HUES48 (cell line): ENCODE results near the gene DHX36.

Experiments
- H3K27ac ChIP-seq: one replicate; pipeline ENCODE4 v1.7.0; 2013; ENCODE audit warnings: low read depth, low read length, inconsistent platforms
- H3K27me3 ChIP-seq: 2 replicates; pipeline ENCODE4 v1.6.1; 2013; ENCODE audit warnings: mild to moderate bottlenecking, low read length; ENCODE audit not compliant: control insufficient read depth, insufficient read depth
- H3K36me3 ChIP-seq: 2 replicates; pipeline ENCODE4 v1.6.1; 2013; ENCODE audit warnings: low read length; ENCODE audit not compliant: control insufficient read depth, insufficient read depth
- H3K4me1 ChIP-seq: 2 replicates; pipeline ENCODE4 v1.6.1; 2013; ENCODE audit warnings: mild to moderate bottlenecking, low read length; ENCODE audit not compliant: control insufficient read depth, insufficient read depth
- H3K4me3 ChIP-seq: 2 replicates; pipeline ENCODE4 v1.5.1; 2013; ENCODE audit warnings: mild to moderate bottlenecking, low read depth, low read length
- H3K9ac ChIP-seq: 2 replicates; pipeline ENCODE4 v1.6.1; 2013; ENCODE audit warnings: mild to moderate bottlenecking, low read depth, low read length, moderate library complexity
- H3K9me3 ChIP-seq: 2 replicates; pipeline ENCODE4 v1.6.1; 2013; ENCODE audit warnings: low read length; ENCODE audit not compliant: control insufficient read depth, insufficient read depth

Gene DHX36

DNA sequence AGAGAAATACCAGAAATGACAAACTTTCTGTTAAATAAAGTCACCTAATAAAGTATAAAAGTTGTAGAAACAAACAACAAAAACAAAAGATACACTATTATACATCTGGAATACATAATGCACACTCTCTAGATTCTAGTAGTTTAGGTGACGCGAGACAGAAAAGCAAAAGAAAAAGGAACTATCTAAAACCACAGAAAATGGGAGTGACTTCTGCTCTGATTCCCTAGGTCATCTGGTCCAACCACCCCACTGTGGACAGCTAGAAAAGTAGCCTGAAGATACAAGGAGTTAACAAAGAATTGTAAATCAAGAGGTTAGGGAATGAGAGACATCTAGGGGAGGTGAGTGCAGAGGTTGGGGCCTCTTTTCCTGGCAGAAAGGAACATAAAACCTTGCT is 39.1 kb downstream of the DHX36 start:
- H3K27me3 ChIP-seq = no peaks in the 10 kb centered on the region
- no peaks in the 10 kb centered on the region for H3K9me3 ChIP-seq
- H3K36me3 ChIP-seq = peaks cover 100% of the 10 kb centered on the region
- no peaks in the 10 kb centered on the region for H3K4me1 ChIP-seq
- H3K27ac ChIP-seq = no peak overlapping the region
- no peak overlapping the region for H3K9ac ChIP-seq
- no peak overlapping the region for H3K4me3 ChIP-seq

DNA sequence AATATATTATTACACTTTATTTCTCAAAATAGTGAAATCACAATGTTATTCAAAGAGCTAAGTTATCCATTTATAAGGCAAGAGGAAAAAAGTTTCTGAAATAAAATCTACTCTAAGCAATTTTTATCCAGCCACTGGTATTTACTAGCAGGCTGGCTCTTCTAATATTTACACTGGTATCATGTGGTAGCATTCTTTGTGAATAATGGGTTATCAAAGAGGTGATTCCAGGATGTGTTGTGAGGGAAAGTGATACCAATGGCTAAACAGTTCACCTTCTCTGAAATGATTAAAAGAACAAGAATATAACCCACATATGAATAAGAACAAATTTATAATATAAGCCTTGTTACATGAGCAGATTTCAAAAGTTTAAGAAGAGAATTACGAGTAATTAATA is 44.1 kb downstream of the DHX36 start:
- Histone ChIP-seq H3K27me3 (no peaks in the 10 kb centered on the region), H3K4me3 (no peak overlapping the region), H3K9me3 (no peaks in the 10 kb centered on the region), H3K36me3 (peaks cover 100% of the 10 kb centered on the region), H3K4me1 (no peaks in the 10 kb centered on the region), H3K27ac (no peak overlapping the region), H3K9ac (no peak overlapping the region)

DNA sequence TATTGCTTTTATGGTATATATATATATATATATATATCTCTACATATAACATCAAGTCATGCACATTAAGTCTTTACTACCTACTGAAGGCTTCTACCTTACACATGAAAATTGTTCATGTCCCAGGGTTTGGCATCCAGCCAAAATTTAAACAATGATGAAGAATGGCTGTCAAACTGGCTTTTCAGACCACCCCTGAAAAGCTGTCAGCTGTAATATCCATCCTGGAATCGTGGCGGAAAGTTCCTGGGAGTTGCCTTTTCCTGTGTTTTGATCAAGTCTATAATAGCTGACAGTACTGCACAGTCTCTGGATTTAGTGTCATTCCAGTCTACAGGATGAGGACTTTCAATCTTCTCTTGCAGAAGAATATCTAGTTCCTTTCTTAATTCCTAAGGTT is 48.3 kb downstream of the DHX36 start:
- Histone ChIP-seq H3K27ac (no peak overlapping the region), H3K36me3 (peaks cover 98% of the 10 kb centered on the region), H3K9ac (no peak overlapping the region), H3K4me1 (no peaks in the 10 kb centered on the region), H3K4me3 (no peak overlapping the region), H3K9me3 (no peaks in the 10 kb centered on the region), H3K27me3 (no peaks in the 10 kb centered on the region)

DNA sequence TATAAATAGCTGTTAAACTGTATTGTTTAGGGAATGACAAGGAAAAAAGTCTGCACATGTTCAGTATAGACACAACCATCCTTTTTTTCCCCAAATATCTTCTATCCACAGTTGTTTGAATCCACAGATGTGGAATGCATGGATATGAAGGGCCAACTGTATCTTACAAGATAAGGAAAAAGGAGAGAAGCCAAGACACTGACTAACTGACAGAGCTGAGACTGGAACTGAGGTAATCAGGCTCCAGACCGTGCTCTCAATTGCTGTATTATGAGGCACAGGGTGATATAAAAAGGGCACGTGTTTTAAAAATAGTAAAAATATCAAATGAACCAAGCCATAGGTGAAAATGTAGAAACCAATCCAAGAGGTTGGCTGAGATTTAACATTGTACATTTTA is 49.0 kb downstream of the DHX36 start:
- Histone ChIP-seq H3K27ac (no peak overlapping the region), H3K36me3 (peaks cover 97% of the 10 kb centered on the region), H3K9ac (no peak overlapping the region), H3K4me1 (no peaks in the 10 kb centered on the region), H3K27me3 (no peaks in the 10 kb centered on the region), H3K9me3 (no peaks in the 10 kb centered on the region), H3K4me3 (no peak overlapping the region)

DNA sequence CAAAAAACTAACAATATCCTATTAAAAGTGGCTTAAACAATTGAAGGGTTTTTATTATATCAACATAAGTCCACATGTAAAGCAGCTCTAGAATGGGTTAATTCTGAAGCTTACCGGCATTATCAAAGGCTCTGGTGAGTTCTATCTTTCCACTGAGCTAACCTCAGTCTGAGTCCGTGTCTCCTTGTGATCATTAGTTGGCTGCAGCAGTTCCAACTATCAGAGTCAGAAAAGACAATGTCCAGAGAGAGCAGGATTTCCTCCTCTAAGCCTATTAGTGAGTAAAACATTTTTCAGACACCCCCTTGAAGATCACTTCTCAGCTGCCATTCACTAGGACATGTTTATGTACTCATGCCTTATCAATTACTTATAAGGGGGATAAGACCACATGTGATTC is 49.9 kb downstream of the DHX36 start:
- H3K9ac ChIP-seq = no peak overlapping the region
- H3K4me3 ChIP-seq = no peak overlapping the region
- H3K36me3 ChIP-seq = peaks cover 97% of the 10 kb centered on the region
- H3K9me3 ChIP-seq = 0 out of 2 replicates have a peak, but pooled peaks cover under 1% of the 10 kb centered on the region
- no peaks in the 10 kb centered on the region for H3K27me3 ChIP-seq
- no peak overlapping the region for H3K27ac ChIP-seq
- H3K4me1 ChIP-seq = no peaks in the 10 kb centered on the region

DNA sequence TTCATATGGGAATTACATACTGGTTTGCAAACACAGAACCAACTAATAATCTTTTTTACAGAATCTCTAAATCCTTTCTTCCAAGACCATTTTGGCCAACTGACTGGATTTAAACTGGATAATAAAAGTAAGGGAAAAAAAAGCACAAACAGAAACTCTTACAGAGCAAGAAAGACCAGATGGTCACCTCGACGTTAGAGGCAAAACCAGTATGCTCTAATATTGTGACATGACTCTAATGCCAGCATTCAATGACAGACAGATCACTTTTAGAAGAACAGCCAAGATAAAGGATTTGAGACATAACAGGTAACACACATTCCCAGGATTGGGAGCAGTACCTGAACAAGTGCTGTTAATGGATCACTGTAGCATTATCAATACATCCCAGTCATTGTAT is 50.9 kb downstream of the DHX36 start:
- H3K4me1 ChIP-seq = no peaks in the 10 kb centered on the region
- no peak overlapping the region for H3K4me3 ChIP-seq
- H3K27me3 ChIP-seq = no peaks in the 10 kb centered on the region
- no peak overlapping the region for H3K27ac ChIP-seq
- H3K36me3 ChIP-seq = peaks cover 92% of the 10 kb centered on the region
- 0 out of 2 replicates have a peak, but pooled peaks cover 3% of the 10 kb centered on the region for H3K9me3 ChIP-seq
- no peak overlapping the region for H3K9ac ChIP-seq

DNA sequence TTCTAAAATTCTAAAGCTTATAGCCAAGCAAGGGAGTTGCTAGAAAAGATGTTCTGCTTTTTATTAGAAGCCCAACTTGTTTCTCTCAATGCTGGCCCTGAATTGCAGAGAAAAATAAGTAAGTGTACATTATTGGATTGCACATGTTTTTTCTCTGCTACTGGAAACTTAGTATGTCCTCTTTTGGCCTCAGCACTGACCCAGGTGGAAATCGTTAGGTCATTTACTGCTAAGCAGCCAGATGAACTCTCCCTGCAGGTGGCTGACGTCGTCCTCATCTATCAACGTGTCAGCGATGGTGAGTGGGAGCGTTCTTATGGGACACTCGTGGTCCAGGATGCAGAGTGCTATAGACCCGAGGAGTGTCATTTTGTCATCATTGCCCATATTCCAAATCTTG is 69.8 kb downstream of the DHX36 start:
- H3K36me3 ChIP-seq = peaks cover 62% of the 10 kb centered on the region
- H3K4me1 ChIP-seq = peaks cover 5% of the 10 kb centered on the region; the same call in 1 of the 2 replicates
- H3K27ac ChIP-seq = no peak overlapping the region
- H3K9ac ChIP-seq = no peak overlapping the region
- no peak overlapping the region for H3K4me3 ChIP-seq
- H3K9me3 ChIP-seq = no peaks in the 10 kb centered on the region
- no peaks in the 10 kb centered on the region for H3K27me3 ChIP-seq

DNA sequence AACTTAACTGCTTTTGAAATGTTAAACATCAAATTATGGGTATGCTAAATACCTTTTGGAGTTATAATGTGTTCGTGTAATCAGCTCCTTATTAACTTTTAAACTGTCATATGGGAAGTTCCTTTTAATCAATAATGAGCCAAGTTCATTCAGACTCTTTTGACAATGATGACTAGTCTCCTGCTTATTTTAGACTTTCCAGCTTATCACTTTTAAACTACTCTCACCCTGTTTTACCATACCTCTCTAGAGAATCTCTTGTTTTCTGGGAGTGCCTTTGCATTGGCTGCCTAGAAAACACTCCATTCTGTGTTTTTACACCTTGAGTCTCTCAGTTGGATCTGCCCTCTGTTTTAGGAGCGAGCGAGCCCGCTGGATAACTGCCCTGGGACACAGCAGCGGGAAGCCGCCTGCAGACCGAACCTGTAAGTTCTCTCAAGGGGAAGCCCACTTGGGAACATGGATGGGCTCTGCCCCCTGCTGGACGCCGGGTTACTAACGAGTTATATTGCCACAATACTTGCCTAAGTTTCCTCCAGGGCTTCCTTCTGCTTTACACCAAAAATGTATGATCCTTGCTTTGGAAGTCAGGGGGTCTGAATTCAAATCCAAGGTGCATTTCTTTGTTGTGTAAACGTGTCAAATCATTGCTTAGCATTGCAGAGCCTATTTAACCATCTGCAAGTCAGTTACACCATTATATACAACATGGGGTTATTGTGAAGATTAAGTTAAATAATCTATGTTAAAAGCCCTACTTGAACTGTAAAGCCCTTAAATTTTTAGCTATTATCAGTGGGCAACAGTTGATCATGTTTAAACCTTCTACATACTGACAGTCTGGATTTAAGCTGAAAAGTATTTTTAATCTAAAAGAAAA is 71.3 kb downstream of the DHX36 start:
- Histone ChIP-seq H3K36me3 (peaks cover 47% of the 10 kb centered on the region), H3K9me3 (no peaks in the 10 kb centered on the region), H3K27me3 (no peaks in the 10 kb centered on the region), H3K4me3 (no peak overlapping the region), H3K9ac (no peak overlapping the region), H3K27ac (no peak overlapping the region), H3K4me1 (peaks cover 8% of the 10 kb centered on the region)

DNA sequence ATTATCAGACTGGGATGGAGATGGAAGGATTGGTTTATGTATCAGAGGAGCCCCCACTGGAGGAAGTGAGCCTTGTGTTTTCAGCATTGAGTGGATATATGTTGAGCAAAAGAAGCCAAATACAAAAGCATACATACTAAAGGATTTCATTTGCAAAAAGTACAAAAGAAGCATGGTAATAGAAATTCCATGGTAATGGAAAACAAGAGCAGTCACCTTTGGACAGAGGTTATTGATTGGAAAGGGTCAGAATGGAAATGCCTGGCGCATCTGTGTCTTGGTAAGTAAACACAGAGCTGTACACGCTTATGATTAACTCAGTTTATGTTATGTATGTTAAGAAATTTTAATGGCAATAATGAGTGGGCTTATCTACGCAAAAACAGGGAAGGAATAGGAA is 72.7 kb downstream of the DHX36 start:
- Histone ChIP-seq H3K9ac (no peak overlapping the region), H3K36me3 (peaks cover 35% of the 10 kb centered on the region), H3K27me3 (no peaks in the 10 kb centered on the region), H3K27ac (no peak overlapping the region), H3K4me3 (no peak overlapping the region), H3K9me3 (no peaks in the 10 kb centered on the region), H3K4me1 (peaks cover 13% of the 10 kb centered on the region)

DNA sequence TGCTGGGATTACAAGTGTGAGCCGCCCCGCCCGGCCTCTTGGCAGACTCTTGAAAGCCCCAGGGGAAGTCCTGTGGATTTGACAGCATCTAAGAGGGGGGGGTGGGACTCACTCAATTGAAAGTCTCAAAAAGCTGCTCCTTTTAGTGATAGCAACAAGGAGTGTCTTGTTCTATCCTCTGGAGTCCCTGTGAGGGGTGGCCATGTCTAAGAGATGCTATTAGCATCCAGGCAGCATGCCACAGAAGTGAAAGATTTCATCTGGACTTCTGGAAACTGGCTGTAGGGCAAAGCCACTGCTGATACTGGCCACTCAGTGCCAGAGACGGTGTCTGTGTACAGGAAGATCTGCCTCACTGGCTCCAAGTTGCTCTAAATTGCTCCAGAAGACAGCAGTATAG is 74.0 kb downstream of the DHX36 start:
- Histone ChIP-seq H3K27ac (no peak overlapping the region), H3K27me3 (no peaks in the 10 kb centered on the region), H3K9ac (no peak overlapping the region), H3K4me1 (peaks cover 13% of the 10 kb centered on the region), H3K9me3 (no peaks in the 10 kb centered on the region), H3K36me3 (peaks cover 26% of the 10 kb centered on the region), H3K4me3 (no peak overlapping the region)

DNA sequence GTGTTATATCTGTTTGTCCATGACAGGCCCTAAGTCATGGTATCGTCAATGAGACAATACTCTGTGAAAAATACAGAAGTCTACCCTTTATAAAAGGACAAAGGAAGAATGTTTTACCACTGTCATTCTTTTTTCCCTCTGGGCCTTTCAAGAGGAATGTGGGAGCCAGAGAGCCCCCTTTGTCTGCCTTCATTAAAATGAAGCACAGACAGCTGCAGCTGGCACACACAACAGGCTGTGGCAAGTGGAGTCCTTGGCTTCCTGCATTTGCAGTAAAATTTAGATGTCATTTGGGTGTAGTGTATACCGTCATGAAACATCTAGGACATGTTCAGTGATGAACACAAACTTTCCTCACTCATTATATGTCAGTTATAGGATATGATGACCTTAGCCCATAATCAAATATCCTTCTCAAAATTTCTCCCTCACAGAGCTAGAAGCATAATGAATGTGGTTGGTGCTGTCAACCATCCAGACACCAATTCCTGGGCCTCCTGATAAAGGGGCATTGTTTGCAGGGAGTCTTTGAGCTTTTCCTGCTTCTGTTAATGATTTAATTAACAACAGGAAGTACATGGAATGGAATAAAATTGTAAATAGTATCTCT is 76.4 kb downstream of the DHX36 start:
- Histone ChIP-seq H3K27ac (peak overlapping the region; percentile 9), H3K9me3 (no peaks in the 10 kb centered on the region), H3K4me1 (peaks cover 17% of the 10 kb centered on the region), H3K4me3 (no peak overlapping the region), H3K27me3 (no peaks in the 10 kb centered on the region), H3K36me3 (peaks cover 14% of the 10 kb centered on the region), H3K9ac (no peak overlapping the region)
